Breast epithelium (tissue), 4 donors: ENCODE measurements around the gene ADCY1. TPM values are rescaled to one million over a fixed set of nuclear protein-coding genes. Genes with fewer than 3 reads are reported as not detected.
A peak's percentile ranks its signal among the peaks of the same experiment; 100 is the strongest.

Source experiments
- DNase-seq, 2 donors: peaks; one replicate each; pipeline ENCODE4 v3.0.0-alpha.2; 2019; ENCODE audit warnings: low spot score in 2 of 2
- H3K27ac ChIP-seq, 2 donors: fragments of 200-600 bp; sonication (generic) in 1 of 2; one replicate each; pipeline ENCODE4 v1.5.1; 2016 to 2019; ENCODE audit warnings: mild to moderate bottlenecking in 1 of 2
- H3K27me3 ChIP-seq, 2 donors: fragments of 200-600 bp; sonication (generic) in 1 of 2; one replicate each; pipeline versions ENCODE4 v1.5.1 to v1.6.0; 2017 to 2019; ENCODE audit warnings: control low read depth in 1 of 2, mild to moderate bottlenecking in 1 of 2
- H3K36me3 ChIP-seq: fragments of 200-600 bp; one replicate; pipeline ENCODE4 v1.5.1; 2019
- H3K4me1 ChIP-seq, 2 donors: fragments of 200-600 bp; sonication (generic); one replicate each; pipeline ENCODE4 v1.5.1; 2016 to 2019; ENCODE audit warnings: control low read depth in 1 of 2
- H3K4me3 ChIP-seq, 3 donors: fragments of 200-600 bp; sonication (generic); 1 replicate in 2 of 3; 2 replicates in 1 of 3; pipeline ENCODE4 v1.5.1; 2016 to 2019; ENCODE audit warnings: mild to moderate bottlenecking in 3 of 3, moderate library complexity in 2 of 3
- H3K9me3 ChIP-seq, 2 donors: fragments of 200-600 bp; sonication (generic) in 1 of 2; one replicate each; pipeline ENCODE4 v1.5.1; 2016 to 2019; ENCODE audit warnings: control low read depth in 1 of 2
- POLR2A ChIP-seq: fragments of 450-650 bp; IDR thresholded peaks from one replicate; pipeline ENCODE4 v1.6.1; 2016; ENCODE audit warnings: antibody characterized with exemption, mild to moderate bottlenecking, moderate library complexity
- POLR2AphosphoS5 ChIP-seq, 3 donors: sonication (generic); formaldehyde crosslinking; IDR thresholded peaks; one replicate each; pipeline ENCODE4 v1.6.1; 2017; ENCODE audit warnings: antibody characterized with exemption in 3 of 3
- intact Hi-C: fragments of 100-400 bp; cut with DNase I; formaldehyde crosslinking; loops from one replicate; pipeline ENCODE4 v1.15.1; 2023; ENCODE audit warnings: low total_unique reads
- total RNA-seq, 3 donors: library from RNA; depleted of rRNA; stranded (reverse); fragments of >200 nt; gene quantifications; one replicate each; pipeline ENCODE4 v1.1.0, GENCODE V29; 2016
- TF ChIP-seq, protein P1 (sequence below), 3 donors: fragments of 450-650 bp; IDR thresholded peaks; one replicate each; pipeline ENCODE4 v1.5.1; 2016 to 2017; ENCODE audit warnings: antibody characterized with exemption in 3 of 3, mild to moderate bottlenecking in 3 of 3, moderate library complexity in 3 of 3

ADCY1 gene
- total RNA-seq, 3 donors from 2014 or later: 1.6 to 14.4 (median 2.5) TPM

DNA sequence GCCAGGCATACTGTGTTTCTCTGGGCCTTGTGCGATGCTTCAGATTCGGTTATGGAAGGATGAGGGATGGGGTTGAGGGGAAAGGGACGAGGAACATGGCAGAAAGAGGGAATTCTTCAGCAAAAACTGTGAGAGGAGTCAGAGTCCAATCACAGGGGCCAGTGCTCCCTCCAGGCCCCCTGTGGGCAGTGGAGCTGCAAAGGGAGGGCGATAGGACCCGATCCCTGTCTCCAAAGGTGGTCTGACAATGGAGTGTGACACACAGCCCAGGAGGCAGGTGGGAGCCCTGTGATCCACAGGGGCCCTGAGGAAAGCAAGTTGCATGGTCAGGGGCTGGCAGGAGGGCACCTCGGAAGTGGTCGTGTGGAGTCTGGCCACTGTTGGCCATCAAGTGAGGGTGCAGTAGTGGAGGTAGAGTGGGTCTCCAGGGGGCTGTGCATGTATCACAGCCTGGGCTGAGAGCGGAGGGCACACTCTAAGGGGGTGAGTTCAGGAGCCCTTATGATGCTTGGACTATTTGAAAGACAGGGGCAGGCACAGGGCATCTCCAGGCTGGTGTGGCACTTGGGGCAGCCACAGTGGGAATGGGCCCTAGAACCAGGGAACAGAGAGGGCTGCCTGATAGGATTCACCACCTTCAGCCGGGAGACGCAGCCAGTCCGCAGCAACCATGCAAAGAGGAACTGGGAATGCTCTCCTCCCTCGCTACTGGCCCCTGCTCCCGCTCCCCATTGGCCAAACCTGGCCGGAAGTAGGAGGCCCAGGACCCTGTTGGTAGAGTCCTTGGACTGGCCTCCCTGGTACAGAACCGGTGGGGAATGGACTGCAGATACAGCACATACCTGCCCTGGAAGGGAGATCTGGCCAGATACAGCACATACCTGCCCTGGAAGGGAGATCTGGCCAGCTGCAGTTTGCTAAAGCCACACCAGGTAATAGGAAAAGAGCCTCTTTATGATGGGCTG is 115.9 kb downstream of the ADCY1 start:
- H3K27ac ChIP-seq: no peak overlapping the region
- no peaks in the 10 kb centered on the region for H3K9me3 ChIP-seq
- H3K36me3 ChIP-seq: no peaks in the 10 kb centered on the region
- H3K4me1 ChIP-seq: no peaks in the 10 kb centered on the region
- TF ChIP-seq POLR2AphosphoS5 (IDR thresholded peaks at IDR 0.05): no peak
- TF ChIP-seq POLR2A: no peak
- TF ChIP-seq, protein P1, sequence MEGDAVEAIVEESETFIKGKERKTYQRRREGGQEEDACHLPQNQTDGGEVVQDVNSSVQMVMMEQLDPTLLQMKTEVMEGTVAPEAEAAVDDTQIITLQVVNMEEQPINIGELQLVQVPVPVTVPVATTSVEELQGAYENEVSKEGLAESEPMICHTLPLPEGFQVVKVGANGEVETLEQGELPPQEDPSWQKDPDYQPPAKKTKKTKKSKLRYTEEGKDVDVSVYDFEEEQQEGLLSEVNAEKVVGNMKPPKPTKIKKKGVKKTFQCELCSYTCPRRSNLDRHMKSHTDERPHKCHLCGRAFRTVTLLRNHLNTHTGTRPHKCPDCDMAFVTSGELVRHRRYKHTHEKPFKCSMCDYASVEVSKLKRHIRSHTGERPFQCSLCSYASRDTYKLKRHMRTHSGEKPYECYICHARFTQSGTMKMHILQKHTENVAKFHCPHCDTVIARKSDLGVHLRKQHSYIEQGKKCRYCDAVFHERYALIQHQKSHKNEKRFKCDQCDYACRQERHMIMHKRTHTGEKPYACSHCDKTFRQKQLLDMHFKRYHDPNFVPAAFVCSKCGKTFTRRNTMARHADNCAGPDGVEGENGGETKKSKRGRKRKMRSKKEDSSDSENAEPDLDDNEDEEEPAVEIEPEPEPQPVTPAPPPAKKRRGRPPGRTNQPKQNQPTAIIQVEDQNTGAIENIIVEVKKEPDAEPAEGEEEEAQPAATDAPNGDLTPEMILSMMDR (IDR thresholded peaks at IDR 0.05): no peak
- peak in 1 of 2 donors; percentile 17 for DNase-seq
- no peaks in the 10 kb centered on the region for H3K27me3 ChIP-seq
- no peak overlapping the region for H3K4me3 ChIP-seq
- intact Hi-C loops: no loop called here

DNA sequence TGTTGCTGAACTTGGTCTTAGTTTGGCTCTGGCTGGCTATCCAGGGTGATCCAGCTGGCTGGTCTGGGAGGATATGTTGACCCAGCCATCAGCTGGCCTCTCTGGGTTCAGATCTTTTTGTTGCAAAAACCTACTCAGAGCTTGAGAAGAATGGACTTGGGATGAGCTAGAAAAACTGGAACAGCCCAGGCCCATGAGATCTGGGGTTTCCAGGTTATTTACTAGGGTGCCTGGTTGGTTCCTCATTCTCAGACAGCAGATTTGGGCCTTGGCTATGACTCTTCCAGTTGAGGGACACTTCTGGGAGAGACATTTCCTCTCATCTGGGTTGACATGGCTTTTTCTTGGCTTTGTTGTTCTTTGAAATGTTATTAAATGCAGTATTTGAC is 116.6 kb downstream of the ADCY1 start:
- intact Hi-C loops: no loop called here
- Histone ChIP-seq H3K4me1 (no peaks in the 10 kb centered on the region), H3K27me3 (no peaks in the 10 kb centered on the region), H3K9me3 (no peaks in the 10 kb centered on the region), H3K36me3 (no peaks in the 10 kb centered on the region), H3K4me3 (no peak overlapping the region), H3K27ac (peak overlapping the region in 1 of 2 donors; percentile 19)
- TF ChIP-seq, protein P1 (IDR thresholded peaks at IDR 0.05): no peak
- no peak for TF ChIP-seq POLR2A
- no peak for TF ChIP-seq POLR2AphosphoS5 (IDR thresholded peaks at IDR 0.05)
- DNase-seq: peak in 1 of 2 donors; percentile 6

DNA sequence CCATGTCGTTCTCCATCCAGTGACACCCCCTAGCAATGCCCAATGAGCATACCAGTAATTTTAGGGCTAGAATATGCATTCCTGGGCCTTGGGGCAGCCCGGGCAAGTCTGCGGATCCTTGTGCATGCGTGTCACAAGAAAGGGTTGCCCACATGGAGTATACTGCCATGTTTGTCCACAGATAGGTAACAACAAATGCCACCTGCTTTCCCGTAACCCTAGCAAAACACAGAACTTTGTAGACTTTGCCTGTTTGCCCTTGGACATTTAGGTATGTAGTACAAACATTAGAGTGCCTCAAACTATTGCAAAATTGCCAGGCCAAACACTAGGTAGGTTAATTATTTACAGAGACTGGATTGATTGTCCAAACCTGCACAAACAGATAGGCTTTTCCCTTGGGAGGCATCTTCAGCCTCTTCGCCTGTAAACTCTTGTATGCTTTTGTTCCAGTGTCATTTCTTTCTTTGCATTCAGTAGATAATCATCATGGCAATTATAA is 117.0 kb downstream of the ADCY1 start:
- no peaks in the 10 kb centered on the region for H3K4me1 ChIP-seq
- no peaks in the 10 kb centered on the region for H3K36me3 ChIP-seq
- H3K4me3 ChIP-seq: no peak overlapping the region
- TF ChIP-seq POLR2AphosphoS5 (IDR thresholded peaks at IDR 0.05) (no peak), POLR2A (no peak)
- TF ChIP-seq, protein P1 (IDR thresholded peaks at IDR 0.05): no peak
- H3K9me3 ChIP-seq: no peaks in the 10 kb centered on the region
- peak overlapping the region in 1 of 2 donors; percentile 19 for H3K27ac ChIP-seq
- intact Hi-C loops: no loop called here
- no peak for DNase-seq
- no peaks in the 10 kb centered on the region for H3K27me3 ChIP-seq

DNA sequence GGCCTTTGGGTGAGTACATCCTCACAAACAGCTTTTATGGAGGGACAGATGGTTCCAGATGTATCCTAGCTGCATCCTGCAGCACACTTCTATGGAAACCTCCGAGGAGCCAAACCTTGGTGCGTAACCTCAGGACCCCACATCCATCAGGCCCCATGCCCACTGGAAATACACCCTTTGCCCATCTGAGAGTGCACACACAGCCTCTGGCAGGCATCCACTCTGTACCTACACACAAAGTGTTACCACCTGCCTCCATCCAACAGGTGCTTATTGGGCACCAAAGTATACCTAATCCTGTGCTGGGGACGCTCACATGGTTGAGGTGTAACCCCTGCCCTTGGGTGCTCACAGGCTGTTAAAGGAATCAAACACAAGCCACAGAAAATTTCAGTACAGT is 117.9 kb downstream of the ADCY1 start:
- no peak for DNase-seq
- no peaks in the 10 kb centered on the region for H3K27me3 ChIP-seq
- no peak overlapping the region for H3K27ac ChIP-seq
- intact Hi-C loops: no loop called here
- H3K4me3 ChIP-seq: no peak overlapping the region
- no peaks in the 10 kb centered on the region for H3K4me1 ChIP-seq
- TF ChIP-seq POLR2A (no peak), POLR2AphosphoS5 (IDR thresholded peaks at IDR 0.05) (no peak)
- TF ChIP-seq, protein P1 (IDR thresholded peaks at IDR 0.05): no peak
- no peaks in the 10 kb centered on the region for H3K36me3 ChIP-seq
- no peaks in the 10 kb centered on the region for H3K9me3 ChIP-seq
